IMR-90 (cell line): ENCODE data around the gene WNT7B. TPM values are rescaled to one million over a fixed set of nuclear protein-coding genes. Genes with fewer than 3 reads are reported as not detected.
A peak's percentile ranks its signal among the peaks of the same experiment; 100 is the strongest.

ENCODE experiments used
- ATAC-seq: fragments of 200-7000 bp; cut with Tn5 transposase; 2 replicates; pipeline ENCODE4 v1.9.1; 2020; ENCODE audit warnings: low read depth, mild to moderate bottlenecking, moderate library complexity
- BruUV-seq: library from RNA; stranded (reverse); fragments of 400-500 nt; replicated peaks from 2 replicates; lab custom pipeline; 2021; lab: Mats Ljungman, UMichigan
- CTCF ChIA-PET: fragments of 300-600 bp; formaldehyde crosslinking; extraction: SDS; loops from one replicate; lab custom pipeline; 2021; ENCODE audit warnings: antibody characterized with exemption; lab: Yijun Ruan, JAX
- POLR2A ChIA-PET: fragments of 300-600 bp; sonication (Branson Sonifier 250); formaldehyde crosslinking; loops from one replicate; lab custom pipeline; 2022; ENCODE audit warnings: antibody characterized with exemption; ENCODE audit not compliant: unreplicated experiment; lab: Charles Lee
- DNase-seq: peaks from one replicate; pipeline ENCODE4 v3.0.0; 2013
- H2AFZ ChIP-seq: replicated peaks from 2 replicates; pipeline ENCODE3; 2013; ENCODE audit warnings: low read length, mild to moderate bottlenecking; ENCODE audit not compliant: poor library complexity
- H2AK5ac ChIP-seq: 2 replicates; pipeline ENCODE4 v1.6.1; 2013; ENCODE audit warnings: low read depth, low read length, inconsistent platforms
- H2AK9ac ChIP-seq: replicated peaks from 2 replicates; pipeline ENCODE3; 2013; ENCODE audit warnings: mild to moderate bottlenecking, low read depth, low read length, moderate library complexity; ENCODE audit not compliant: poor library complexity
- H2BK120ac ChIP-seq: 2 replicates; pipeline ENCODE4 v1.6.1; 2013; ENCODE audit warnings: low read depth, low read length, inconsistent platforms
- H2BK15ac ChIP-seq: 3 replicates; pipeline ENCODE4 v1.6.1; 2013; ENCODE audit warnings: low read depth, low read length, inconsistent platforms
- H2BK20ac ChIP-seq: 2 replicates; pipeline ENCODE4 v1.6.1; 2013; ENCODE audit warnings: low read depth, mild to moderate bottlenecking, inconsistent platforms, low read length, moderate library complexity
- H2BK5ac ChIP-seq: 2 replicates; pipeline ENCODE4 v1.6.1; 2013; ENCODE audit warnings: mild to moderate bottlenecking, low read depth, low read length, inconsistent platforms; ENCODE audit not compliant: poor library complexity, severe bottlenecking
- H3K14ac ChIP-seq: replicated peaks from 2 replicates; pipeline ENCODE4 v1.6.1; 2013; ENCODE audit warnings: low read depth, low read length, inconsistent platforms
- H3K18ac ChIP-seq: 2 replicates; pipeline ENCODE4 v1.6.1; 2013; ENCODE audit warnings: low read depth, low read length, control low read depth
- H3K23ac ChIP-seq: 2 replicates; pipeline ENCODE4 v1.6.1; 2013; ENCODE audit warnings: low read depth, low read length, inconsistent platforms
- H3K27ac ChIP-seq: 2 replicates; pipeline ENCODE4 v1.5.1; 2013; ENCODE audit warnings: mild to moderate bottlenecking, control low read depth, low read length; ENCODE audit not compliant: insufficient read depth
- H3K27me3 ChIP-seq: 2 replicates; pipeline ENCODE4 v1.6.1; 2013; ENCODE audit warnings: low read length; ENCODE audit not compliant: control insufficient read depth, insufficient read depth
- H3K36me3 ChIP-seq: 2 replicates; pipeline ENCODE4 v1.6.1; 2013; ENCODE audit warnings: low read length, mixed read lengths; ENCODE audit not compliant: control insufficient read depth, insufficient read depth
- H3K4ac ChIP-seq: 2 replicates; pipeline ENCODE4 v1.6.1; 2013; ENCODE audit warnings: low read depth, low read length, inconsistent platforms
- H3K4me1 ChIP-seq: 2 replicates; pipeline ENCODE4 v1.6.1; 2013; ENCODE audit warnings: low read length, mixed read lengths; ENCODE audit not compliant: control insufficient read depth, insufficient read depth
- H3K4me2 ChIP-seq: 2 replicates; pipeline ENCODE4 v1.6.1; 2013; ENCODE audit warnings: low read depth, mild to moderate bottlenecking, control low read depth, low read length, moderate library complexity
- H3K4me3 ChIP-seq: 2 replicates; pipeline ENCODE4 v1.5.1; 2013; ENCODE audit warnings: low read depth, mild to moderate bottlenecking, control low read depth, low read length, moderate library complexity; ENCODE audit not compliant: insufficient read depth
- H3K56ac ChIP-seq: 2 replicates; pipeline ENCODE4 v1.6.1; 2013; ENCODE audit warnings: low read length, inconsistent platforms; ENCODE audit not compliant: insufficient read depth; ENCODE audit errors: extremely low read depth
- H3K79me1 ChIP-seq, 2 experiments: 2 replicates each; pipeline ENCODE4 v1.6.1; 2013; ENCODE audit warnings: low read length in 2 of 2, inconsistent platforms in 1 of 2, low read depth in 1 of 2
- H3K9ac ChIP-seq: 2 replicates; pipeline ENCODE4 v1.6.1; 2013; ENCODE audit warnings: low read depth, low read length, control low read depth
- H3K9me1 ChIP-seq: 2 replicates; pipeline ENCODE4 v1.6.1; 2013; ENCODE audit warnings: low read length, inconsistent platforms; ENCODE audit not compliant: insufficient read depth
- H3K9me3 ChIP-seq: 2 replicates; pipeline ENCODE4 v1.6.1; 2013; ENCODE audit warnings: low read length; ENCODE audit not compliant: control insufficient read depth, insufficient read depth
- H4K20me1 ChIP-seq: 2 replicates; pipeline ENCODE4 v1.6.1; 2013; ENCODE audit warnings: low read length, inconsistent platforms; ENCODE audit not compliant: insufficient read depth
- H4K5ac ChIP-seq: 2 replicates; pipeline ENCODE4 v1.6.1; 2013; ENCODE audit warnings: mild to moderate bottlenecking, low read depth, low read length, control low read depth
- H4K8ac ChIP-seq, 2 experiments: 2 replicates each; pipeline ENCODE4 v1.6.1; 2013; ENCODE audit warnings: low read depth in 2 of 2, low read length in 2 of 2, control low read depth in 1 of 2, inconsistent platforms in 1 of 2
- H4K91ac ChIP-seq: 2 replicates; pipeline ENCODE4 v1.6.1; 2013; ENCODE audit warnings: low read depth, low read length, inconsistent platforms; ENCODE audit not compliant: insufficient read depth
- BHLHE40 ChIP-seq: fragments of 150-350 bp; IDR thresholded peaks from 2 replicates; pipeline ENCODE4 v1.6.1; 2016; ENCODE audit warnings: mild to moderate bottlenecking, low read depth, low read length
- CEBPB ChIP-seq: IDR thresholded peaks from 2 replicates; pipeline ENCODE4 v1.6.1; 2012; ENCODE audit warnings: low read depth, low read length, improper control_type of control experiment
- CHD1 ChIP-seq: IDR thresholded peaks from 2 replicates; pipeline ENCODE4 v1.6.1; 2012; ENCODE audit warnings: low read depth, low read length, improper control_type of control experiment
- FOS ChIP-seq: fragments of 150-350 bp; IDR thresholded peaks from 2 replicates; pipeline ENCODE4 v1.6.1; 2016; ENCODE audit warnings: low read depth, low read length
- MAZ ChIP-seq: IDR thresholded peaks from 2 replicates; pipeline ENCODE4 v1.6.1; 2012; ENCODE audit warnings: low read depth, mild to moderate bottlenecking, low read length, improper control_type of control experiment, moderate library complexity, borderline replicate concordance
- MXI1 ChIP-seq: IDR thresholded peaks from 2 replicates; pipeline ENCODE4 v1.6.1; 2012; ENCODE audit warnings: low read depth, mild to moderate bottlenecking, low read length, moderate library complexity, borderline replicate concordance
- NFE2L2 ChIP-seq: fragments of 150-350 bp; IDR thresholded peaks from 2 replicates; pipeline ENCODE4 v1.6.1; 2016; ENCODE audit warnings: low read depth, mild to moderate bottlenecking, low read length
- RAD21 ChIP-seq: IDR thresholded peaks from 2 replicates; pipeline ENCODE4 v1.6.1; 2012; ENCODE audit warnings: low read length, improper control_type of control experiment
- RCOR1 ChIP-seq: IDR thresholded peaks from 2 replicates; pipeline ENCODE4 v1.6.1; 2012; ENCODE audit warnings: mild to moderate bottlenecking, low read length, improper control_type of control experiment; ENCODE audit not compliant: insufficient replicate concordance
- SMC3 ChIP-seq: fragments of 150-350 bp; IDR thresholded peaks from 2 replicates; pipeline ENCODE4 v1.6.1; 2016; ENCODE audit warnings: low read depth, mild to moderate bottlenecking, antibody characterized with exemption, low read length, moderate library complexity
- WGBS, 2 experiments: methylation state at CpG; one replicate each; pipeline versions ENCODE4 v1.1.5 to v1.1.7; 2013; ENCODE audit warnings: missing lambda C conversion rate in 2 of 2; ENCODE audit not compliant: insufficient read length in 1 of 2; ENCODE audit errors: extremely low coverage in 2 of 2; 5-methylcytosine and 5-hydroxymethylcytosine counted together
- dilution Hi-C: fragments of 300-500 bp; cut with HindIII; formaldehyde crosslinking; loops from one replicate; pipeline ENCODE4 v1.14.3; 2018; ENCODE audit warnings: low sequenced_read_pairs; ENCODE audit not compliant: unreplicated experiment
- in situ Hi-C: fragments of 300-500 bp; cut with MboI; formaldehyde crosslinking; loops from 3 replicates; pipeline ENCODE4 v1.14.3; 2019; ENCODE audit warnings: low sequenced_read_pairs, inconsistent platforms, mixed read lengths
- intact Hi-C: fragments of 100-400 bp; cut with micrococcal nuclease; formaldehyde crosslinking; loops from 2 replicates; pipeline ENCODE4 v1.10.0; 2022
- polyA plus RNA-seq, 3 experiments: library from polyadenylated mRNA; depleted of rRNA; stranded (reverse); fragments of >200 nt; gene quantifications; 2 replicates each; pipeline ENCODE4 v1.2.3, GENCODE V29; 2012; ENCODE audit warnings: low replicate concordance in 1 of 3
- total RNA-seq: library from RNA; depleted of rRNA; stranded (reverse); fragments of >200 nt; gene quantifications from 2 replicates; pipeline ENCODE4 v1.2.3, GENCODE V29; 2012

Gene WNT7B
- total and polyA plus RNA-seq, 2 of the 4 experiments (the other 2 are of a cell fraction) = under 0.01 to 0.15 TPM

DNA sequence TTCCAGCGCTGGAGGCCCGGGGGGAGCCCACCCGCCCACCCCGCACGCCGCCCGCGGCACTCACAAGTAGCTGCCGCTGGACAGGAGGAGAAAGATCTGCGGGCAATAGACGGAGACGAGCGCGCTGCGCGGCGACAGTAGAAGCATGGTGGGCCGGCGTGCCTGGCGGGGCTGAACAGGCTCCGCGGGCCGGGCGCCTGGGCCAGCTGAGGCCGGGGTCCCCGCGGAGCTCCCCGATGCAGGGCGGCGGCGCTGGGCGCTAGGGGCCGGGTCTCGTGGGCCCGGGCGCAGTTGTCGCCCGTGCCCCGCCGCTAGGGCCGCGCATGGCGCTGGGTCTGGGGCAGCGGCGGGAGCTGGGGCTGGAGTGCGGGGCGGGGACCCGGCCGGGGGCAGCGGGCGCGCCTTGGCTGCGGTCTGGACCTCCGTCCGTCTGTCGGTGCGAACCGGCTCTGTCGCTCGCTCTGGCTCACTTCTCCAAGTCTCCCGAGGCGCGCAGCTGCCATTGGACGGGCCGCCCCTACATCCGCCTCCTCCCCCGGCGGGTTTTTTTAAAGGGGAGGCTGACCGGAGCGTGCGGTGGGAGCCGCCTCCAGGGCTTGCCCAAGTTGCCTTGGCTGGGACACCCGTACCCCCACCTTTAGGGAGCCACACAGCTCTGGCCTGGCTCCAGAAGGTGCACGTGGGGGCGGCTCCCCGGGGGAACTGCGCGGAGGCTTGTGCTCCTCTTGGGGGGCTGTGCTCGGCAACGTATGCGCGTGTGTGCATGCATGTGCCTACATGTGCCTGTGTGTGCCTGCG is 4.7 kb downstream of the WNT7B start:
- WGBS, 2 experiments = 25% methylated on average over 32 of the region's 83 CpGs; no CpG with 5 or more reads in 1 of the 2 experiments

More for the DNA sequence above, 4.7 kb downstream of the WNT7B start:
- Histone ChIP-seq H2BK20ac (no peak overlapping the region), H3K4me2 (no peak overlapping the region), H3K23ac (no peak overlapping the region), H3K9me3 (no peaks in the 10 kb centered on the region), H3K56ac (no peak overlapping the region), H3K27ac (no peak overlapping the region), H3K9ac (no peak overlapping the region), H3K79me1 (0 out of 4 replicates have a peak, but pooled peaks cover 0 to 5% of the 10 kb centered on the region in 2 experiments), H3K4me1 (peaks cover 26% of the 10 kb centered on the region), H2BK120ac (no peak overlapping the region), H3K14ac (no peak overlapping the region), H4K8ac (no peak overlapping the region), H2AK5ac (no peak overlapping the region), H4K5ac (no peak overlapping the region), H3K36me3 (no peaks in the 10 kb centered on the region), H4K20me1 (peaks cover 15% of the 10 kb centered on the region), H2BK15ac (no peak overlapping the region), H4K91ac (no peak overlapping the region), H2AFZ (peak overlapping the region; percentile 87), H3K4me3 (no peak overlapping the region), H3K18ac (no peak overlapping the region), H2AK9ac (no peak overlapping the region), H3K4ac (no peak overlapping the region), H3K27me3 (peaks cover 62% of the 10 kb centered on the region), H3K9me1 (peaks cover 10% of the 10 kb centered on the region), H2BK5ac (no peak overlapping the region)
- ChIA-PET CTCF (no interaction called here), POLR2A (no interaction called here)
- intact Hi-C loops (no loop called here), dilution Hi-C loops (no loop called here), in situ Hi-C loops (no loop called here)
- TF ChIP-seq CEBPB (no peak), SMC3 (no peak), MAZ (no peak), CHD1 (no peak), MXI1 (no peak), BHLHE40 (no peak), RCOR1 (no peak), FOS (no peak), NFE2L2 (no peak), RAD21 (no peak)
- DNase-seq = no peak
- ATAC-seq = no peak
- no TSS peak for BruUV-seq
